GM10847 (cell line): Measurements from ENCODE around the gene LGI1.

Experiments
- POLR2A ChIP-seq: IDR thresholded peaks from 2 replicates; pipeline ENCODE4 v1.6.1; 2011; ENCODE audit not compliant: insufficient read length; ENCODE audit errors: extremely low read depth

The LGI1 gene

DNA sequence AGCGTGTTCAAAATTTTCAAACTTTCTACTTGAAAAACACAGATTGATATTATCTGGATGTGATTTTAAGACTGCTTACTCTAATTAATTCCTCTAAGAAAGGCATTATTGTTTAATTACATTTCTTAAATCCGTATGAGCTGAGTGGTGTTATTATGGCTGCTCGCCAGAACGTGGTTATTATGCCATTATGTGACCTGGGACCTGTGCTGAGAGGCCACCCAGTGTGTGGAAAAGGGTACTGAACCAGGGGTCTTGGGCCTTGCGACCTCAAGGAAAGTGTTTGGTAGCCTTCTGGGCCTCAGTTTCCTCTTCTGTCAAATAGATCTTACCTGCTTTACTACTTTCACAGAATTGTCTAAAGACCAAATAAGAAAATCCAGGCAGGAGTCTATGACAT lies 15.4 kb downstream of the LGI1 start:
- no peak for TF ChIP-seq POLR2A

DNA sequence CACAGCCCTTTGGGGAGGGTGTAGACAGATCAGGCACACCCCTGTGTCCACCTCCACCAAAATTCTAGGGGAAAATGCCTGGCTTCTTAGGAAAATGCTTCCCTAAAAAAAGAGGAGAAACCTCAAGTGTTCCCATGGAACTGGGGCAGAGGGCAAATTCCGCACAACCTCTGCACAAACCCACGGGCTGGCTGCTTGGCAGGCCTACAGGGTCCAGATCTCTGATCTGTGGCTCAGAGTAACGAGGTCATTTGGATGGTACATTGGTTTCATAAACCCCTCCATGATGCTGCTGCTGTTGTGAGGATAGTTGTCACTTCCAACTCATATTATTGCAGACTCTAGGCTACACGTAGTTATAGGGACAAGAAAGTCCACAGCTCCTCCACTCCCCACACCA lies 16.0 kb downstream of the LGI1 start:
- TF ChIP-seq POLR2A = no peak

- no peak for TF ChIP-seq POLR2A
Measured at GRCh38 chr10:93775356-93775755, 17.6 kb downstream of the LGI1 start.

DNA sequence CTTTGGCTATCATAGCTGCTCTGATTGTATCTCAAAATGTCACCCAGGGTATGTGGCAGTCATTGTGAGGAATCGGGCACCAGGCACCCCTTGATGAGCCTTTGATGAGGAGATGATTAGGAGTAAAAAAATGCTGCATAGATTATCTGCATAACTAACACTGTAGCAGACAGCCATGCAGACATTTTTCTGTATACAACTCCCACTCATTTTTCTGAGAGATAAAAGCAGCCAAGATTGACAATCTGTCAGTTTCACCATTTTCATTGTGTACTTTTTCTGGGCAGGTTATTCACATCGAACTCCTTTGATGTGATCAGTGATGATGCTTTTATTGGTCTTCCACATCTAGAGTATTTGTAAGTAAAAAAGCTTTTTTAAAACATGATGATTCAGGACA lies 19.4 kb downstream of the LGI1 start:
- no peak for TF ChIP-seq POLR2A

DNA sequence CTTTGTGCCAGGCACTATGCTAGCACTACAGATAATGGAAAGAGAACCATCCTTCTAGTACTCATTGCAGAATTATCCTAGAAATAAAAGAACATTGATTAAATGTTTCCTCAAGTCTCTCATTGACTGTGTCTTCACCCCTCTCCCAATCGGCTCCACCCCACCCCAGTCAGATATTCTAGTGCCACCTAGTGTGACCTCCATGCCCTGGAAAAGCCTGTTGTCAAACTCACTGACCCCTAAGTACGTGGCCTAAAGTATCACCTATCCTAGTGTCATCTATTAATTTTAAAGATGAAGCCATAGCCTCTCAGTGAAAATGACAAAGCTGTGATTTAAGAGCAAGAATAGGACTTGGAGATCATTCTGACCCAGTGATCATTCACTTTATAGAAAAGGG lies 26.3 kb downstream of the LGI1 start:
- no peak for TF ChIP-seq POLR2A

DNA sequence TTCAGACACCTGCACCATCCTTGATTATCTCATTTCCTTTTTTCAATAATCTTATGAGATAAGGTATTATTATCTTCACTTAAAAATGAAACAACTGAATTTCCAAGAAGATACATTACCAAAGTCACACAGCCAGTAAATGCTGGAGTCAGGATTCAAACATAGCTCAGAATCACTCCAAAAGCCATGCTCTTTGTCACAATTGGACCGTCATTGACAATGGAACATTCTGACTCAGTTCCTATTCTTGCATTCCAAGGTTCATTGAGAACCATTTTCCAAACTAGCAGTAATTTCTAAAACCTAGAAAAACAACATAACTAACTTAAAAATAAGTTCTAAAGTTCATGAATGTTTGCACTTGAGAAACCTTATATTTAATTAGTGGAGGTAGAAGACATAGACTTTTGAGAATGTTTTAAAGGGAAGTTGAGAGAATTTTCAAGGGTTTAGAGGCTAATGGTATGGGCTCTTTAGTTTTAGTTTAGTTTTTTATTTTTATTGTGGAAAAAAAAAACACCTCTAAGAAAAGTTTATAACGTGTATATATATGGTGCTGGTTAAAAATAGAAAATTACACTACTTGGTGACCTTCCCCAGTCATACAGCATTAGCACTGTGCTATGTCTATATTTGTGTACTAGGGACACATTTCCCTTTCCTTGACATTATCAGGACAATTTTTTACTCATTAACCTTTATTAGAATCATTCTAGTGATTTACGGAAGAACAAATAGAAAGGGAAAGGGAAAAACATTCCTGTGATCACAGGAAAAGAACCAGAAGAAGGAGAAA lies 30.9 kb downstream of the LGI1 start:
- TF ChIP-seq POLR2A = no peak

- TF ChIP-seq POLR2A = no peak
Measured at GRCh38 chr10:93790439-93790838, 32.7 kb downstream of the LGI1 start.

DNA sequence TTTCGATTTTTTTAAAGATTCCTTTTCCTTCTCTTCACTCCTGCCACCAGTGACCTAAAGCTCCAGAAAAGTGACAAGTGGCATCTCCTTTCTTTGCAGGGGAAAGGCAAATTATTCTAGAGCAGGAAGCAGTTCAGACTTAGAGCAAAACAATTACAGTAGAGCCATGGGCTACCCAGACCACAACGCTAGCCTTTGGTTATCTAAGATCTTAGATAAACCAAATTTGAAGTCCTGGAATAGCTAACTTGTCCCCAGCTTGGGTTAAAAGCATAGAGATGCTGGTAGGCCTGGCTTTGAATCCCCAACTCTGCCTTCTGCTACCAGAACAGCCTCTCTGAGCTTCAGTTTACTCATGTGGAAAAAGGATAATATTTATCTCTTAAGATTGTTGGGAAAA lies 38.4 kb downstream of the LGI1 start:
- no peak for TF ChIP-seq POLR2A

DNA sequence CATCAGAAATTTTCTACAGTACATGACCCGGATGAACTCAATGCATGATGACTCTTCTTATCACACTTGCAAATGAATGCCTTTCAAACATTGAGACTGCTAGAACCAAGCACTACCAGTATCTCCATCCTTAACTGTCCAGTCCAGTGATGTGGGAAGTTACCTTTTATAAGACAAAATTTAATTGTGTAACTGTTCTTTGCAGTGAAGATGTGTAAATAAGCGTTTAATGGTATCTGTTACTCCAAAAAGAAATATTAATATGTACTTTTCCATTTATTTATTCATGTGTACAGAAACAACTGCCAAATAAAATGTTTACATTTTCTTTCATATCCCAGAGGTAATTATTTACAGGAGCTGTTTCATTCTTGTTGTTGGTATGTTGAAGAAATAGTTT lies 40.1 kb downstream of the LGI1 start:
- no peak for TF ChIP-seq POLR2A

- TF ChIP-seq POLR2A = no peak
Measured at GRCh38 chr10:93799155-93799708, 41.5 kb downstream of the LGI1 start.

GRCh38 chr10:93804200-93804599 lies 46.5 kb downstream of the LGI1 start:
- no peak for TF ChIP-seq POLR2A

- no peak for TF ChIP-seq POLR2A
Measured at GRCh38 chr10:93806903-93807302, 49.2 kb downstream of the LGI1 start.

GRCh38 chr10:93807371-93807770 lies 49.6 kb downstream of the LGI1 start:
- TF ChIP-seq POLR2A = no peak

GRCh38 chr10:93812659-93813338 lies 55.1 kb downstream of the LGI1 start:
- TF ChIP-seq POLR2A = no peak

- no peak for TF ChIP-seq POLR2A
Measured at GRCh38 chr10:93813507-93814465, 56.0 kb downstream of the LGI1 start.

DNA sequence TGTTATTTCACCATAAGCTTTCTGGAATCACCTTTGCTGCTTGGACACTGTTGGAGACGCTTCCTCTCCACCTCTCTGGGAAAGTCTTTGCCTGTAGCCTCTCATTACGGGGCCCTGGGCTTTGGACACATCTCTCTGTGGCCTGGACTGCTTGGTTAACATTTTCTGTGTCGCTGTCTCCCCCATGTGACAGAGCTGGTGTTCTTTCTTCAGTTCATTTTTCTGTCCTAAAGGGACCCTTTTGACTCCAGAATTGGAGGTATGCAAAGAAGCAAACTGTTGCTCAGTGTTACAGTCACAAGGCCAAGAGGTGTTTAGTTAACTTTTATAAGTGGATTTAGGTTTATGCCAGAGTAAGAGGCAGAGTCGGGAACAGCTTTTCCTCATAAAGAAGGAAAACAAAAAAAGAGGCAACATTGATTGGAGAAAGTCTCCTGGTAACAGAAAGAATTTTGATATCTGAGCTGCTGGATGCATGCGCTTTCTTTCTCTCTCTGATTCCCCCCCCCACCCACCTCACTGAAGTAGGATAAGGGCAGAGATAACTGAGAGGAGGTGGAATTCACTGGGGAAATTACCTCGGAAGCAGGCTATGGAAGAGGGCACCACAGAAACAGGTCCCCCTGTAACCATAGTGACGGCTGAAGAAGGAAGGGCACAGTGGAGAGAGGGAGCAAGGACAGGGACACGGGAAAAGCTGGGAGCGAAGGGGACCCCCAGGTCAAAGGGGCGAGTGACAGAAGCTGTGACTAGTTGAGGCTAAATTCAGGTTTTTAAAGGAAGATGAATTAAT lies 57.8 kb downstream of the LGI1 start:
- no peak for TF ChIP-seq POLR2A
